Suprapubic skin (tissue), 3 donors: ENCODE measurements around the gene IL1R1.

ENCODE experiments used
- EP300 ChIP-seq: sonication (generic); formaldehyde crosslinking; IDR thresholded peaks from one replicate; pipeline ENCODE4 v1.6.1; 2017; ENCODE audit warnings: antibody characterized with exemption
- POLR2A ChIP-seq, 2 donors: fragments of 450-650 bp; IDR thresholded peaks; one replicate each; pipeline ENCODE4 v1.6.1; 2017; ENCODE audit warnings: antibody characterized with exemption in 2 of 2, mild to moderate bottlenecking in 2 of 2, moderate library complexity in 2 of 2
- TF ChIP-seq, protein P1 (sequence below), 2 donors: fragments of 200-600 bp in 1 of 2; fragments of 450-650 bp in 1 of 2; sonication (generic) in 1 of 2; IDR thresholded peaks; one replicate each; pipeline ENCODE4 v1.5.1; 2016 to 2019; ENCODE audit warnings: antibody characterized with exemption in 2 of 2, mild to moderate bottlenecking in 1 of 2, moderate library complexity in 1 of 2

DNA sequence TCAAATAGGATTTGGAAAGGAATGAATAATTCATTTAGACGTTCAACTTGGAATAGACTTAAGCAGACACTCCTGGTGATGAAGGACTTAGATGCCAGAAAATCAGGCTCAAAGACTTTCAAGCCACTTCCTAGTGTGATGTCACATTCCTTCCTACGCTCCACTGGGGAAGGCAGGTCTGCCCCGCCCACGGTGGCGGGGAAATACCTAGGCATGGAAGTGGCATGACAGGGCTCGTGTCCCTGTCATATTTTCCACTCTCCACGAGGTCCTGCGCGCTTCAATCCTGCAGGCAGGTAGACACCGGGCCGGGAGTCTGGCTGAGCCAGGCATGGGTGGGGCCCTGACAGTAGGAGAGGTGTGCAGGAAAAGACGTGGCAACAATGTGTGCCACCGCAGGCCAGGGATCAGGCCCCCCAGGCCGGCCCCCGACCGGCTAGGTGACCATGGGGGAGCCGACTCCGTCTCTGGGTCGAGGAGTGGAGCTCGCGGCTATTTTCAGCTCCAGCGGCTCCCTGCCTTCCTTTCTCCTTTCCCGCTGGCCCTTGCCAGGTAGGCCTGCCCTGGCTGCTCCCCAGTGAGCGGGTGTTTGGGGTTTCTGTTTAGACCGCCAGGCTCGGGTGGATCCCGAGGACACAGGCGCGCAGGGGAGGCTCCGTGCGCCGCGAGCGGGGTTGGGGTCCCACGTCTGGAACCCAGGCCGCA, 44.4 kb downstream of the IL1R1 start, which contains the start of gene IL1RL2:
- TF ChIP-seq, protein P1, sequence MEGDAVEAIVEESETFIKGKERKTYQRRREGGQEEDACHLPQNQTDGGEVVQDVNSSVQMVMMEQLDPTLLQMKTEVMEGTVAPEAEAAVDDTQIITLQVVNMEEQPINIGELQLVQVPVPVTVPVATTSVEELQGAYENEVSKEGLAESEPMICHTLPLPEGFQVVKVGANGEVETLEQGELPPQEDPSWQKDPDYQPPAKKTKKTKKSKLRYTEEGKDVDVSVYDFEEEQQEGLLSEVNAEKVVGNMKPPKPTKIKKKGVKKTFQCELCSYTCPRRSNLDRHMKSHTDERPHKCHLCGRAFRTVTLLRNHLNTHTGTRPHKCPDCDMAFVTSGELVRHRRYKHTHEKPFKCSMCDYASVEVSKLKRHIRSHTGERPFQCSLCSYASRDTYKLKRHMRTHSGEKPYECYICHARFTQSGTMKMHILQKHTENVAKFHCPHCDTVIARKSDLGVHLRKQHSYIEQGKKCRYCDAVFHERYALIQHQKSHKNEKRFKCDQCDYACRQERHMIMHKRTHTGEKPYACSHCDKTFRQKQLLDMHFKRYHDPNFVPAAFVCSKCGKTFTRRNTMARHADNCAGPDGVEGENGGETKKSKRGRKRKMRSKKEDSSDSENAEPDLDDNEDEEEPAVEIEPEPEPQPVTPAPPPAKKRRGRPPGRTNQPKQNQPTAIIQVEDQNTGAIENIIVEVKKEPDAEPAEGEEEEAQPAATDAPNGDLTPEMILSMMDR (IDR thresholded peaks at IDR 0.05): no peak
- TF ChIP-seq EP300 (no peak), POLR2A (IDR thresholded peaks at IDR 0.05) (no peak)
